HG02970 (cell line): ENCODE data around the gene DNAJC21.

ENCODE experiments used
- ATAC-seq: cut with Tn5 transposase; IDR thresholded peaks from one replicate; pipeline ENCODE4 v1.9.1; 2021; ENCODE audit warnings: mild to moderate bottlenecking, moderate library complexity, moderate number of reproducible peaks; ENCODE audit not compliant: unreplicated experiment, low FRiP score

The DNAJC21 gene

GRCh38 chr5:34976347-34976746 lies 47.0 kb downstream of the DNAJC21 start:
- ATAC-seq, result no peak

GRCh38 chr5:34977934-34978613 lies 48.7 kb downstream of the DNAJC21 start:
- ATAC-seq, result peak; percentile 92

GRCh38 chr5:34978681-34979080 lies 49.3 kb downstream of the DNAJC21 start:
- no peak for ATAC-seq

GRCh38 chr5:34982823-34983222 lies 53.5 kb downstream of the DNAJC21 start:
- ATAC-seq, result no peak

- no peak for ATAC-seq
These were observed 57.6 kb downstream of the DNAJC21 start for GRCh38 chr5:34986965-34987364.

- ATAC-seq, result no peak
These were observed 62.3 kb downstream of the DNAJC21 start for GRCh38 chr5:34991486-34992238.

GRCh38 chr5:34993951-34994350 lies 64.6 kb downstream of the DNAJC21 start:
- no peak for ATAC-seq

- no peak for ATAC-seq
These were observed 66.9 kb downstream of the DNAJC21 start for GRCh38 chr5:34996261-34996660.

- ATAC-seq, result no peak
These were observed 68.9 kb downstream of the DNAJC21 start for GRCh38 chr5:34998058-34998789.

- ATAC-seq, result no peak
These were observed 72.5 kb downstream of the DNAJC21 start for GRCh38 chr5:35001842-35002241.

- ATAC-seq, result no peak
These were observed 73.1 kb downstream of the DNAJC21 start for GRCh38 chr5:35002459-35002858.

GRCh38 chr5:35003018-35003957 lies 73.9 kb downstream of the DNAJC21 start:
- ATAC-seq, result no peak

- ATAC-seq, result no peak
These were observed 74.8 kb downstream of the DNAJC21 start for GRCh38 chr5:35004200-35004599.

GRCh38 chr5:35004771-35005170 lies 75.4 kb downstream of the DNAJC21 start:
- ATAC-seq, result no peak
